ENCODE measurements around the gene RHEX. TPM values are rescaled to one million over a fixed set of nuclear protein-coding genes. Genes with fewer than 3 reads are reported as not detected.

The RHEX gene
- total RNA-seq, 1 donor: not detected

GRCh38 chr1:206081856-206082255 is 28.9 kb downstream of the RHEX start:
- Histone ChIP-seq H3K4me1 (ENCODE audit: insufficient read depth, low read length) (peaks cover 57% of the 10 kb centered on the region), H3K27me3 (ENCODE audit: insufficient read depth, low read length) (no peaks in the 10 kb centered on the region), H3K9me3 (ENCODE audit: low read depth, low read length) (no peaks in the 10 kb centered on the region), H3K4me3 (ENCODE audit: low read length) (no peak overlapping the region)

GRCh38 chr1:206082831-206083695 is 30.1 kb downstream of the RHEX start:
- Histone ChIP-seq H3K27me3 (ENCODE audit: insufficient read depth, low read length) (no peaks in the 10 kb centered on the region), H3K4me3 (ENCODE audit: low read length) (no peak overlapping the region), H3K9me3 (ENCODE audit: low read depth, low read length) (no peaks in the 10 kb centered on the region), H3K4me1 (ENCODE audit: insufficient read depth, low read length) (peaks cover 52% of the 10 kb centered on the region)

GRCh38 chr1:206083750-206084149 is 30.8 kb downstream of the RHEX start:
- Histone ChIP-seq H3K4me3 (ENCODE audit: low read length) (no peak overlapping the region), H3K27me3 (ENCODE audit: insufficient read depth, low read length) (no peaks in the 10 kb centered on the region), H3K9me3 (ENCODE audit: low read depth, low read length) (no peaks in the 10 kb centered on the region), H3K4me1 (ENCODE audit: insufficient read depth, low read length) (peaks cover 46% of the 10 kb centered on the region)

DNA sequence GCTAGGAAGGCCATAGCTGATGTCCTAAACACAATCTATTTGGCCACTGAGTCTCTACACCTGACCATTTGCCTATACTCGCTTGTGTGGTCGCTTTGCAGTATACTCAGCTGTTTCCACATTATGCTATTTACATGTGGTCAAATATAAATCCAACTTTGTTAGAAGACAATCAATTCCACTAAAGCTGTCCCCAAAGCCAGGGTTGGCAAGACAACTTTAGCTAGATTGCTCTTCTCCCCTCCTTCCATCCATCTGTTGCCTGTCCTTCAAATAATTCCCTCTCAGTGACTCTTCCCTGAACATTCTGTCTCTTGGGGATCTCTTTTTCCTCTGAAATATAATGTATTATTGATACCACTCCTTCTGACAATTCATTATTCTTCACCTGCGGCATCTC is 34.1 kb downstream of the RHEX start:
- Histone ChIP-seq H3K4me3 (ENCODE audit: low read length) (no peak overlapping the region), H3K27me3 (ENCODE audit: insufficient read depth, low read length) (no peaks in the 10 kb centered on the region), H3K4me1 (ENCODE audit: insufficient read depth, low read length) (peaks cover 22% of the 10 kb centered on the region), H3K9me3 (ENCODE audit: low read depth, low read length) (no peaks in the 10 kb centered on the region)

DNA sequence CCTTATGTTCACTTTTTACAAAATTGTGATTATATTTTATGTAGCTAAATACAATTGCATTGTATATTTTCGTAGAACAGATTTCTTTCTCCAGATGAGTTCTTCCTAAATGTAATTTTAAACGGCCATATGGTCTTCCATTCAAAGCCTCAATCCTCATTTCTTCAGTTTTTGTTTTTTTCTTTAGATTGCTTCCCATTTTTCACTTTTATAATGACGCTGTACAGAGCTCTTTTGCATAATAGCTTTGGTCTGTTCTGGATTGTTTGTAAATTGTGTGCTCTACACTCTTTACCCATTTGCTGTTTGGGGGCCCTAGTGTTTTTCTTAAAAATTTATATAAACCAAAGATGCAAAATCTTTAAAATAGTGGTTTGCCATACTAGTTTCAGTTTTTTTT is 36.4 kb downstream of the RHEX start:
- no peaks in the 10 kb centered on the region for H3K27me3 ChIP-seq (ENCODE audit: insufficient read depth, low read length)
- peaks cover 10% of the 10 kb centered on the region for H3K4me1 ChIP-seq (ENCODE audit: insufficient read depth, low read length)
- H3K9me3 ChIP-seq (ENCODE audit: low read depth, low read length): no peaks in the 10 kb centered on the region
- H3K4me3 ChIP-seq (ENCODE audit: low read length): no peak overlapping the region

DNA sequence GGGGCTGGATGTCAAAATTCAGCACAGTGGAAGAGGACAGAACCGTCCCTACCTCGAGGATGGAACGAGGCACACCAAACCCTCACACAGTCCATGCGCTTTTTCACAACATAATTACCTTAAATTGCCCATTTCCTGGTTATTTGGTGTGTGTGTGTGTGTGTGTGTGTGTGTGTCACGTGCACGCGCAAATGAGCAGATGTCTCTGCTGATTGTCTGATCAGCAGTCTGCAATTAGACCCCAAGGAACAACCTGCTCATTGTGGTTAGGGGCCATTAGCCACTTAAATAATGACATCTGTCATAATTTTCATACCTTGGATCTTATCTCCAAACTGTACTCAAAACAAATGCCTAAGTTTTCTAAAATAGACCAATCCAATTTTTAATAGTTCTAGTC is 41.1 kb downstream of the RHEX start:
- Histone ChIP-seq H3K9me3 (ENCODE audit: low read depth, low read length) (no peaks in the 10 kb centered on the region), H3K4me3 (ENCODE audit: low read length) (no peak overlapping the region), H3K4me1 (ENCODE audit: insufficient read depth, low read length) (peaks cover 30% of the 10 kb centered on the region), H3K27me3 (ENCODE audit: insufficient read depth, low read length) (no peaks in the 10 kb centered on the region)

GRCh38 chr1:206097381-206097780 is 44.4 kb downstream of the RHEX start:
- Histone ChIP-seq H3K4me1 (ENCODE audit: insufficient read depth, low read length) (peaks cover 59% of the 10 kb centered on the region), H3K27me3 (ENCODE audit: insufficient read depth, low read length) (no peaks in the 10 kb centered on the region), H3K4me3 (ENCODE audit: low read length) (no peak overlapping the region), H3K9me3 (ENCODE audit: low read depth, low read length) (no peaks in the 10 kb centered on the region)

GRCh38 chr1:206098242-206098919 is 45.4 kb downstream of the RHEX start:
- H3K4me1 ChIP-seq (ENCODE audit: insufficient read depth, low read length): peaks cover 69% of the 10 kb centered on the region
- no peaks in the 10 kb centered on the region for H3K9me3 ChIP-seq (ENCODE audit: low read depth, low read length)
- no peaks in the 10 kb centered on the region for H3K27me3 ChIP-seq (ENCODE audit: insufficient read depth, low read length)
- no peak overlapping the region for H3K4me3 ChIP-seq (ENCODE audit: low read length)

DNA sequence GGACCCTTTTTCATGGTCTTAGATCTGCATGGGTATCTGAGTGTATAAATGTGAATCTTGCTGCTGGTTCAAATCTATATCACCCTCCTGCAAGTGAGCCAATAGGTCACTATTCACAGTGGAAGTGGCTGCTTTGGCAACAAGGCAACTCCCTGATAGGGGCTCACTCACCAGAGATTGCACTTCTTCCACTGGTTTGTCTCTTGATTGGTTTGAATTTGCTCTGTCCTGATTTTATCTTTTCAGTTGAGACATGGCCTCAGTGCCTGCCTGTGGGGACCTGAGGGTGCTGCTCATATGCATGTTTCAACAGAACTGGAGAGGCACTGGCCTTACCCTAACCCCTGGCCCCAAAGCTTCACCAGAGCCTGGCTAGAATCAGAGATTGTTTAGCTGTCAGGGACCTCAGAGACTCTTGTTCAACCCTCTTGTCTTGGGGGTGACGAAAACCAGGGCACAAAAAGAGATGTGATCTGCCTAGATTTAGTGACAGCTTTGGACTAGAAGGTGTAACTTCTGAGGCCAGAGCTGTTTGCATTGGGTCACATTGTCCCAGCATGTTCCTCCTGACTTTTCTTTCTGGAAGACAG is 47.3 kb downstream of the RHEX start:
- Histone ChIP-seq H3K9me3 (ENCODE audit: low read depth, low read length) (no peaks in the 10 kb centered on the region), H3K4me1 (ENCODE audit: insufficient read depth, low read length) (peaks cover 65% of the 10 kb centered on the region), H3K27me3 (ENCODE audit: insufficient read depth, low read length) (no peaks in the 10 kb centered on the region), H3K4me3 (ENCODE audit: low read length) (no peak overlapping the region)

- H3K9me3 ChIP-seq (ENCODE audit: low read depth, low read length): no peaks in the 10 kb centered on the region
- H3K27me3 ChIP-seq (ENCODE audit: insufficient read depth, low read length): no peaks in the 10 kb centered on the region
- no peak overlapping the region for H3K4me3 ChIP-seq (ENCODE audit: low read length)
- H3K4me1 ChIP-seq (ENCODE audit: insufficient read depth, low read length): peaks cover 65% of the 10 kb centered on the region
These were observed 48.5 kb downstream of the RHEX start for GRCh38 chr1:206101351-206102045.

- Histone ChIP-seq H3K9me3 (ENCODE audit: low read depth, low read length) (no peaks in the 10 kb centered on the region), H3K4me1 (ENCODE audit: insufficient read depth, low read length) (peaks cover 61% of the 10 kb centered on the region), H3K4me3 (ENCODE audit: low read length) (no peak overlapping the region), H3K27me3 (ENCODE audit: insufficient read depth, low read length) (no peaks in the 10 kb centered on the region)
These were observed 49.4 kb downstream of the RHEX start for GRCh38 chr1:206102292-206102936.

GRCh38 chr1:206103979-206104378 is 51.0 kb downstream of the RHEX start:
- Histone ChIP-seq H3K4me3 (ENCODE audit: low read length) (no peak overlapping the region), H3K4me1 (ENCODE audit: insufficient read depth, low read length) (peaks cover 45% of the 10 kb centered on the region), H3K9me3 (ENCODE audit: low read depth, low read length) (no peaks in the 10 kb centered on the region), H3K27me3 (ENCODE audit: insufficient read depth, low read length) (no peaks in the 10 kb centered on the region)

GRCh38 chr1:206105464-206105995 is 52.6 kb downstream of the RHEX start:
- H3K27me3 ChIP-seq (ENCODE audit: insufficient read depth, low read length): no peaks in the 10 kb centered on the region
- H3K4me1 ChIP-seq (ENCODE audit: insufficient read depth, low read length): peaks cover 29% of the 10 kb centered on the region
- H3K9me3 ChIP-seq (ENCODE audit: low read depth, low read length): no peaks in the 10 kb centered on the region
- no peak overlapping the region for H3K4me3 ChIP-seq (ENCODE audit: low read length)

GRCh38 chr1:206106328-206107167 is 53.6 kb downstream of the RHEX start:
- no peaks in the 10 kb centered on the region for H3K27me3 ChIP-seq (ENCODE audit: insufficient read depth, low read length)

More at GRCh38 chr1:206106328-206107167, 53.6 kb downstream of the RHEX start:
- Histone ChIP-seq H3K4me3 (ENCODE audit: low read length) (no peak overlapping the region), H3K9me3 (ENCODE audit: low read depth, low read length) (no peaks in the 10 kb centered on the region), H3K4me1 (ENCODE audit: insufficient read depth, low read length) (peaks cover 19% of the 10 kb centered on the region)
